A204.1 (cell line): ENCODE measurements around the gene HELQ.
"Not testable (repeated sequence)": the region's sequence is repeated elsewhere in the genome, so short reads cannot be mapped to it uniquely, and the experiment has no call there.

ENCODE experiments used
- FAIRE-seq: peaks from 2 replicates; lab custom pipeline; 2012; peaks lifted over from hg19 to GRCh38; lab: Jason Lieb, UNC

Gene HELQ, protein sequence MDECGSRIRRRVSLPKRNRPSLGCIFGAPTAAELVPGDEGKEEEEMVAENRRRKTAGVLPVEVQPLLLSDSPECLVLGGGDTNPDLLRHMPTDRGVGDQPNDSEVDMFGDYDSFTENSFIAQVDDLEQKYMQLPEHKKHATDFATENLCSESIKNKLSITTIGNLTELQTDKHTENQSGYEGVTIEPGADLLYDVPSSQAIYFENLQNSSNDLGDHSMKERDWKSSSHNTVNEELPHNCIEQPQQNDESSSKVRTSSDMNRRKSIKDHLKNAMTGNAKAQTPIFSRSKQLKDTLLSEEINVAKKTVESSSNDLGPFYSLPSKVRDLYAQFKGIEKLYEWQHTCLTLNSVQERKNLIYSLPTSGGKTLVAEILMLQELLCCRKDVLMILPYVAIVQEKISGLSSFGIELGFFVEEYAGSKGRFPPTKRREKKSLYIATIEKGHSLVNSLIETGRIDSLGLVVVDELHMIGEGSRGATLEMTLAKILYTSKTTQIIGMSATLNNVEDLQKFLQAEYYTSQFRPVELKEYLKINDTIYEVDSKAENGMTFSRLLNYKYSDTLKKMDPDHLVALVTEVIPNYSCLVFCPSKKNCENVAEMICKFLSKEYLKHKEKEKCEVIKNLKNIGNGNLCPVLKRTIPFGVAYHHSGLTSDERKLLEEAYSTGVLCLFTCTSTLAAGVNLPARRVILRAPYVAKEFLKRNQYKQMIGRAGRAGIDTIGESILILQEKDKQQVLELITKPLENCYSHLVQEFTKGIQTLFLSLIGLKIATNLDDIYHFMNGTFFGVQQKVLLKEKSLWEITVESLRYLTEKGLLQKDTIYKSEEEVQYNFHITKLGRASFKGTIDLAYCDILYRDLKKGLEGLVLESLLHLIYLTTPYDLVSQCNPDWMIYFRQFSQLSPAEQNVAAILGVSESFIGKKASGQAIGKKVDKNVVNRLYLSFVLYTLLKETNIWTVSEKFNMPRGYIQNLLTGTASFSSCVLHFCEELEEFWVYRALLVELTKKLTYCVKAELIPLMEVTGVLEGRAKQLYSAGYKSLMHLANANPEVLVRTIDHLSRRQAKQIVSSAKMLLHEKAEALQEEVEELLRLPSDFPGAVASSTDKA

DNA sequence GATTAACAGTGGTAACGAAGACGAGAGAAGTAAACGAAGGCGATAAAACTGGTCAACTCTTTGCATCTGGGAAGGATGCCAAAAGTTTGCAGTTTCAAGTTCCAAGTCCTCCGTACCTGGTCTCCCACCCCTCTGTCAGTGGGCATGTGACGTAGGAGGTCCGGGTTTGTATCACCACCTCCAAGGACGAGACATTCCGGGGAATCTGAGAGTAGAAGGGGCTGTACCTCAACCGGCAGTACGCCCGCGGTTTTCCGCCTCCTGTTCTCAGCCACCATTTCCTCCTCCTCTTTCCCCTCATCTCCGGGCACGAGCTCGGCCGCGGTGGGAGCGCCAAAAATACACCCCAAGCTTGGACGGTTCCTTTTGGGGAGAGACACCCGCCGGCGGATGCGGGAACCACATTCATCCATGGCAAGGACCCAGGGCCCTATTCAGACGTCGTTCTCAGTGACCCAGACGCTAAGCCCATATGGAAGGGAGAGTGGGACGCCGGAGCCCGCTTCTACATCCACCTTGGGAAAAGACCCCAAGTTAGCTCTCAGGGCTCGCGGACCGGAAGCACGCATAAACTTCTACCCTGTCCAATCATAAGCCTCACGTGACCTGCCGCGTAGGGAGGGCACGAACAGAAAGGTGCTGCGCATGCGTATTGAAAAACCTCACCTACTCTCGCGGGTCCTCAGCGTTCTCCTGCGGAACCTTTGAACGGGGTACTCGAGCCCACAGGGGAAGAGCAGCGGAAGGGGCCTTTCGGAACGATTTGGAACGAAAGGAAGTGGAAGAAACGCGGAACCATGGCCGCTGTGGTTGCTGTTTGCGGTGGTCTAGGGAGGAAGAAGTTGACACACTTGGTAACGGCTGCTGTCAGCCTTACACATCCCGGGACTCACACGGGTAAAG lies at the start of gene HELQ, which contains the start of gene MRPS18C:
Gene HELQ, minus strand, starts transcription at position 543 of the 903 bp plus-strand sequence. Its CDS starts 130 bp downstream, at position 413.
Gene MRPS18C, plus strand, starts transcription at position 778 of the 903 bp plus-strand sequence. Its CDS starts 20 bp downstream, at position 798.
- FAIRE-seq: peak; percentile 64

- no peak for FAIRE-seq
Measured at GRCh38 chr4:83504996-83505395, 49.4 kb upstream of the HELQ start.

DNA sequence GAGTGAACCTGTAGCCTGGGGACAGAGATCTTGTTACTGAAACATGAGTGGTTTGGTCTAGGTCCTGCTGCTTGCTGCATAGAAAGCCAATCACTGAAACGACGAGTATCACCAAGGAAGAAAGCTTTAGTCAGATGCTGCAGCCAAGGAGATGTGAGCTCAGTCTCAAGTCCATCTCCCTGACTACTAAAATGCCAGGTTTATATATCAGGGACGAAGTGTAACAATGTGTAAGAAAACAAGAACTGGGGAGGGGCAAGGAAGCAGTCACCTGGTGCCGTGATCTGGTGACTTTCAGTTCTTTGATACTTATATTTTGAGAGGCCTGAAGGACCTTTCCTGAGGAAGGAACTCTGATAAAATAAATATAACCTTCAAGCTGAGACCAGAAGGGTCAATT lies 48.9 kb upstream of the HELQ start:
- no peak for FAIRE-seq

DNA sequence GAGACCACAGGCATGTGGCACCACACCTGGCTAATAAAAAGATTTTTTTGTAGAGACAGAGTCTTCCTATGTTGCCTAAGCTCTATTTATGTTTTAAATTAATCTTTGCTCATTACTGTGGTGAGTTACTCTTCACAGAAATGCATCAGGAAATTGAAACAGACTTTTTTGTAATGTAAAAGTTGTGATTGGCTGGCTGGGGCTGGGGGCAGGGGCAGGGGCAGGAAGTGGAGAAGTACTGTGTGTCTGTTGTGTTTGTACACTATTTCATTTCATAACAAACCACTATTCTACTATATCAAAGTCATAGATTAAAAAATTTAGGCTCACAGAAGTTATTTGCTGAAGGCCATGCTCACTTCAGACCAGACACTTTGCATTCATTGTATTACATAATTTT lies 48.4 kb upstream of the HELQ start:
- FAIRE-seq: no peak

DNA sequence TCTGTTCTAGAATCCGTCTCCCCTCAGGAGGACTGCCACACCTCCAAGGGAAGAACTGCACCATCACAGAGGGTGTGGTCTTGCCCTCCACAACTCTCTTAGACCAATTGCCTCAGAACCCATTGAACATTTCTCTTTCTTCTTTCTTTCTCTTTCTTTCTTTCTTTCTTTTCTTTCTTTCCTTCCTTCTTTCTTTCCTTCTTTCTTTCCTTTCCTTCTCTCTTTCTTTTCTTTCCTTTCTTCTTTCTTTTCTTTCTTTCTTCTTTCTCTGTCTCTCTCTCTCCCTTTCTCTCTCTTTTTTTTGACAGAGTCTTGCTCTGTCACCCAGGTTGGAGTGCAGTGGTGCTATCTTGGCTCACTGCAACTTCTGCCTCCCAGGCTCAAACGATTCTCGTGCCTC lies 46.0 kb upstream of the HELQ start:
- FAIRE-seq: not testable (repeated sequence)

- FAIRE-seq: no peak
Measured at GRCh38 chr4:83498187-83498586, 42.6 kb upstream of the HELQ start.

DNA sequence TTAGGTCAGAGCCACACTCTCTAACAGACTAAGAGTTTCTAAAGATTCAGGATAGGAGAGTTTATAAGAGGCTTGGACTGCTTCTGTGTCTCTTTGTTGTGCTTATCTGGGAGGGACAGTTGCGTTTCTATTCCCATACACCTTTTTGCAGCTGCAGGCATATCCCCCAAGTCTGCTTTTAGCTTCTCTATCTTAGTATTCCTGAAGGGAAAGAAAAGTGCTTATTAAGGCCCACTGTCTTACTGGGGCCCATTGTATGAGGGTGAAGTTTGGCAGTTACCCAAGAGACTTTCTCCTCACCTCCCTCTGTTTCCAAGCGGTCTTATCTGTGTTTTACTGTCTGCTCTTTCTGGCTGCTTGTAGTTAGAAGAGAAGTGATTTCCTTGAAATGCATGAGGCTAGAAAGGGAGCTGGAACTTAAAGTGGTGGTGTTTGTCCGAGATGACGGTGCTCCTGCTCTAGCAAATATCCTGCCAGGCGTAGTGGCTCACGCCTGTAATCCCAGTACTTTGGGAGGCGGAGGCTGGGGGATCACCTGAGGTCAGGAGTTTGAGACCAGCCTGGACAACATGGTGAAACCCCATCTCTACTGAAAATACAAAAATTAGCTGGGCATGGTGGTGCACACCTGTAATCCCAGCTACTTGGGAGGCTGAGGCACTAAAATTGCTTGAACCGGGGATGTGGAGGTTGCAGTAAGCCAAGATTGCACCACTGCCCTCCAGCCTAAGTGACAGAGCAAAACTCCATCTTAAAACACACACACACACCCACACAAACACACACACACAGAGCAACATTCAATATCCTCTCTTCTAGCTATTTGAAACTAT lies 40.7 kb upstream of the HELQ start:
- not testable (repeated sequence) for FAIRE-seq

GRCh38 chr4:83490876-83491450 lies 35.3 kb upstream of the HELQ start:
- FAIRE-seq: peak; percentile 85

GRCh38 chr4:83489711-83490326 lies 34.2 kb upstream of the HELQ start:
- no peak for FAIRE-seq

DNA sequence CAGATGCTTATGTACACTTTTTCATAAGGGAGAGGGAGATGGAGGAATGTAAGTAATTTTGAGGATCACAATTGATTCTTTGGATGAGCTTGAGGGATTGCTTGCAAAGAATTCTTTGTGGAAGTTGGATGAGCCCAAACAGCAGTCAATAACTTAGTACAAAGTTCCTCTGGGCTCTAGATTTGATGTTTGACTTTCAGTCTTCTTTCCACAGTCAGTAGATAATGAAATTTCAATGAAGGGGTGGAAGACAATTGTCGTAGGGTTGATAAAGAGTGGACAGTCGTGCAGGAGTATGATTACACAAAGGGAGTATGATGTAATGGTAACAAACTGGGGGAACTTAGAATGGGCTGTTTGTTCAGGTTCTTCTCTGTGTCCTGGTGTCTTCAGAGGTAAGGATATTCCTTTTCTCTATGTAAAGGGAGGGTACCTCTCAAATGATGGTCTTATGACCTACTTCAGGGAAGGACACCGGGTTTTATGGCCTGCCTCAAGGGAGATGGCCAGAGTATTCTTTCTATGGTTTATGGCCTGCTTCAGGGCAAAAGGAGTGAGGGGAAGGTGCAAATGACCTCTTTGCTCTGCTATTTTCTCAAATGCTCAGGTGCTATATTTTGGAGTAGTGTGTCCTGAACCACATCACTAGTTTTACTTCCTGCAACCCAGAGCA lies 31.0 kb upstream of the HELQ start:
- no peak for FAIRE-seq

GRCh38 chr4:83484500-83485461 lies 29.2 kb upstream of the HELQ start, which contains the start of gene ABRAXAS1:
Gene ABRAXAS1 (minus strand): TSS chr4:83485100. CDS start chr4:83485072, 28 bp downstream.
- FAIRE-seq: no peak

- no peak for FAIRE-seq
Measured at GRCh38 chr4:83473966-83474365, 18.3 kb upstream of the HELQ start.

DNA sequence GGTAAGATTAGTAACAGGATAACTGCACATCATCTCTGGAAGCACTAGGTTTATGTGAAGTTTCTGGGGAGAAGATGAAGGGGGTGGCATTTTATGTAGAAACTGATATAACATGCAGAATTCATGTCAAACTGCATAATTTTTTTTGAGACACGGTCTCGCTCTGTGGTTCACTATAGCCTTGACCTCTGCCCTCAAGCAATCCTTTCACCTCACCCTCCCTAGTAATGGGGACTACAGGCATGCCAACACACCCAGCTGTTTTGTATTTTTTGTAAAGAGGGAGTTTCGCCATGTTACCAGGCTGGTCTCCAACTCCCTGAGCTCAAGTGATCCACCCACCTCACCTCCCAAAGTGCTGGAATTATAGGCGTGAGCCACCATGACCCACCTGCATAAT lies 17.8 kb upstream of the HELQ start:
- no peak for FAIRE-seq

DNA sequence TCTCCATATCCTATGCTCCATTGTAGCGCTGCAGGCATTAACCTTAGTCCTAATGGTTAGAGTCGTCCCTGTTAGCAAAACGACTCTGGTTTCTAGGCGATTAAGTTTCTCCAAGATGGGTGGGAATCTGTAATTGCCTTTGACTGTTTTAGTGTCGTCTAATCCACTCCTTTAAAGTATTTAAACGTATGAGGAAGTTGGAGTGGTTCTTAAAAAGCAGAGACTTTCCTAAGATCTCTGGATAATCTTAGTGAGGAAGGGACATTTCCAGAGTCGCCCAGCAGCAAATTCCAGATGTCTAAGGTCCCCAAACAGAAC lies 520 bp upstream of the HELQ start:
- FAIRE-seq: no peak

DNA sequence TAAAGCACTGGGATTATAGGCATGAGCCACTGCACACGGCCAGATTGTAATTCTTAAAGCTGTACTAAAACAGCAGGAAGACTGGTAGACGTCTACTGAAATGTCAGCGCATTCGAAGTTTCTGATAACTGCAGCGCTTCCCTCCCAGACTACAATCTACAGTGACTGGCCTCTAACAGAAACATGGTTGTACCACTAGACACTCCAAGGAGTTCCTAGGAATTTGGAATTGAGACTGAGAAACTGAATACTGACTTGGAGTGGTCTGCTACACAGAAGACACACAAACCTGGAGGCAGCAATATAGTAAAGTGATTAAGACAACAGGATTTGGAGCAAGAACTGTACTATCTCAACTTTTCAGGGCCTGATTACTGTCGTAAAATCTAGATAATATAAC lies 937 bp downstream of the HELQ start:
- FAIRE-seq: no peak

- FAIRE-seq: no peak
Measured at GRCh38 chr4:83449009-83449408, 6.6 kb downstream of the HELQ start.

DNA sequence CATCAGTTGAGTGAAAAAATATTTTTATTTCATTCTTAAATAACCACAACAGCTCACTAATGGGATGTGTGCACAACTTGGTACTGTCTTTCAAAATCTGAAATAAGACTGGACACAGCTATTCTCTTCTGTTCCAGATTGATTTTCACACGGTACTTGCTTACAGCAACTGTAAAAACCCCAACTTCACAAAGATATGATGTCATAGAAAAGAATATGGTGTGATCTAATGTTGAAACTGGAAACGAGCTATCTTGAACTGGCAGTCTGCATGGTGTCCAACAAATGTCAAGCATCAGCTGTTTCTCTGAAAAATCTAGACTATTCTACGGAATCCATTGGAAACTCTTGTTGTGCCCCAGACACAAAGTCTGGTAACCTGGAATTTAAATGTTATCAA lies 14.7 kb downstream of the HELQ start:
- FAIRE-seq: no peak

- peak; percentile 73 for FAIRE-seq
Measured at GRCh38 chr4:83440148-83440814, 15.3 kb downstream of the HELQ start.
